Activated T-helper 1 cell treated with Interleukin-2 at 50 U/mL for 16 hours (primary cell): Measurements from ENCODE around the gene KLHL3.
A peak's percentile ranks its signal among the peaks of the same experiment; 100 is the strongest.
"Not testable (repeated sequence)": the region's sequence is repeated elsewhere in the genome, so short reads cannot be mapped to it uniquely, and the experiment has no call there.

Experiments
- DNase-seq: peaks from one replicate; pipeline ENCODE4 v3.0.0-alpha.2; 2020; ENCODE audit warnings: low read depth

The KLHL3 gene, protein sequence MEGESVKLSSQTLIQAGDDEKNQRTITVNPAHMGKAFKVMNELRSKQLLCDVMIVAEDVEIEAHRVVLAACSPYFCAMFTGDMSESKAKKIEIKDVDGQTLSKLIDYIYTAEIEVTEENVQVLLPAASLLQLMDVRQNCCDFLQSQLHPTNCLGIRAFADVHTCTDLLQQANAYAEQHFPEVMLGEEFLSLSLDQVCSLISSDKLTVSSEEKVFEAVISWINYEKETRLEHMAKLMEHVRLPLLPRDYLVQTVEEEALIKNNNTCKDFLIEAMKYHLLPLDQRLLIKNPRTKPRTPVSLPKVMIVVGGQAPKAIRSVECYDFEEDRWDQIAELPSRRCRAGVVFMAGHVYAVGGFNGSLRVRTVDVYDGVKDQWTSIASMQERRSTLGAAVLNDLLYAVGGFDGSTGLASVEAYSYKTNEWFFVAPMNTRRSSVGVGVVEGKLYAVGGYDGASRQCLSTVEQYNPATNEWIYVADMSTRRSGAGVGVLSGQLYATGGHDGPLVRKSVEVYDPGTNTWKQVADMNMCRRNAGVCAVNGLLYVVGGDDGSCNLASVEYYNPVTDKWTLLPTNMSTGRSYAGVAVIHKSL

DNA sequence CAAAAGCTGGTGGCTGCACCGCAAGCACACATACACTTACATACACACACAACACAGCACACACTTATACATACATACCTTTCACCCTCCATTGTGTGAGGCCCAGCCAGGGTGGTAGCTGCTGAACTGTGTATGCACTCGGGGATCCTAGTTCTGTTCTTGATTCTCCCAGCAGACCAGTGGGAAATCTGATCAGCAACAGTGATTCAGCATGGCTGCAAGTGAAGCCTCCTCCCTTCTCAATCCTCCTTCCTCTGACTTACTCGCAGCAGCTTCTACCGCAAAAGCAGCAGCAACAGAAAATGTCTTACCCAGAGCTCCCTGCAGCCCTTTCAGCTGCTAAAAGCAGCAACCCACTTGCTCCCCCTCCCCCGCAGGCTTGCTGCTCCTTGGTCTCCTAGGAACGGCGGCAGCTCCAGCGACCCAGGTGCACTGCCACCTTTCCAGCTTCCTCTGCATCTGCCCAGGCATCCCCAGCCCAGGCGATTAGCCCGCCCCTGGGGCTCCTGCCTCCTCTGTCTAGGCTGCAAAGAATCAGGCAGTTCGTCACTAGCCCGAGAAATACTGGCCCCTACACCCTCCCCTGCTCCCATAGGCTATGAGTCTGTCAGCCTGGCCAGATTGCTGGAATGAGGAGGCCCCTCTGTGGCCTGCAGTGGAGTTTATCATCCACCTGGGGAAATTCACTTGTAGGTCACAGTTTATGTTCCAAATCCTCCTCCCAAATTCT is at the start of gene KLHL3:
Gene KLHL3 (minus strand): TSS at position 535 of the 730 bp plus-strand sequence. CDS start 443 bp downstream, at position 92.
- DNase-seq = no peak

DNA sequence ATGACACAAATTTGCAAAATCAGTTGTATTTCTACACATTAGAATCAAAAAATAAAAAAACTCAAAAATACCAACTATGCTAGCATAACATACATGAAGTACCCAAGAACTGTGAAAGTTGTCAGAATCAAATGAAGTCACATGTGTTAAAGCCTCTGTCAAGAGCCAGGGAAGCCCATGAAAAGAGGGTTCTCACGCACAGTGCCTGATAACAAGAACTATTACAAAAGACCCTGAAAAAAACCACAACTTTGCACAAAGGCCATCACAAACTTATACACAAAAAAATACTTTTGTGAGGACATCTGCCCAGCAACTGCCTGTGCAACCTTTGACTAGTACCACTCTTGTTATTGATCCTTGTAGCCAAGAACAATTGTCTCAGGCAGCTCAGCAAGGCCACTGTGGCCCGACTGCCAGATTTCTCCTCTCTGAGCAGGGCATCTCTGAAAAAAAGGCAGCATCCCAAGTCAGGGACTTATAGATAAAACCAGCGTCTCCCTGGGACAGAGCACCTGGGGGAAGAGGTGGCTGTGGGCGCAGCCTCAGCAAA is 47.2 kb upstream of the KLHL3 start:
- DNase-seq = no peak

DNA sequence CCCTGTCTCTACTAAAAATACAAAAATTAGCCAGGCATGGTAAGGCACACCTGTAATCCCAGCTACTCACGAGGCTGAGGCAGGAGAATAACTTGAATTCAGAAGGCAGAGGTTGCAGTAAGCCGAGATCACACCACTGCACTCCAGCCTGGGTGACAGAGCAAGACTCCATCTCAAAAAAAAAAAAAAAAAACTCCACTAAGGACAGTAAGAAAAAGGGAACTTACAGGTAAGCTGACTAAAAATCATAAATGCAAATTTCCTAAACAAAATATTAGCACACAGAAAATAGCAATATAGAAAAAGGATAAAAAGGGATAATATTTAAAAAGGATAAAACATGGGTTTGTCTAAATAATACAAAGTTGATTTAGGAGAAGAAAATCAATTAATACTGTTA is 46.2 kb upstream of the KLHL3 start:
- DNase-seq = no peak

- no peak for DNase-seq
These were observed 43.1 kb upstream of the KLHL3 start for GRCh38 chr5:137778772-137779564.

DNA sequence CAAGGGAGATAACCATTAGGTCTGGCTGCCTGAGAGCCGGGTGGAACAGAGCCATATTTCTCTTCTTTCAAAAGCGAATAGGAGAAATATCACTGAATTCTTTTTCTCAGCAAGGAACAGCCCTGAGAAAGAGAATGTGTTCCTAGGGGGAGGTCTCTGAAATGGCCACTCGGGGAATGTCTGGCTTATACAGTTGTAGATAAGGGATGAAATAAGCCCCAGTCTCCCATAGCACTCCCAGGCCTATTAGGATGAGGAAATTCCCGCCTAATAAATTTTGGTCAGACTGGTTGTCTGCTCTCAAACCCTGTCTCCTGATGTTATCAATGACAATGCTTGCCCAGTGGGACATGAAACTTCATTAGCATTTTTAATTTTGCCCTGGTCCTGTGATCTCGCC is 32.0 kb upstream of the KLHL3 start:
- DNase-seq = not testable (repeated sequence)

- DNase-seq = no peak
These were observed 25.7 kb upstream of the KLHL3 start for GRCh38 chr5:137761566-137761965.

DNA sequence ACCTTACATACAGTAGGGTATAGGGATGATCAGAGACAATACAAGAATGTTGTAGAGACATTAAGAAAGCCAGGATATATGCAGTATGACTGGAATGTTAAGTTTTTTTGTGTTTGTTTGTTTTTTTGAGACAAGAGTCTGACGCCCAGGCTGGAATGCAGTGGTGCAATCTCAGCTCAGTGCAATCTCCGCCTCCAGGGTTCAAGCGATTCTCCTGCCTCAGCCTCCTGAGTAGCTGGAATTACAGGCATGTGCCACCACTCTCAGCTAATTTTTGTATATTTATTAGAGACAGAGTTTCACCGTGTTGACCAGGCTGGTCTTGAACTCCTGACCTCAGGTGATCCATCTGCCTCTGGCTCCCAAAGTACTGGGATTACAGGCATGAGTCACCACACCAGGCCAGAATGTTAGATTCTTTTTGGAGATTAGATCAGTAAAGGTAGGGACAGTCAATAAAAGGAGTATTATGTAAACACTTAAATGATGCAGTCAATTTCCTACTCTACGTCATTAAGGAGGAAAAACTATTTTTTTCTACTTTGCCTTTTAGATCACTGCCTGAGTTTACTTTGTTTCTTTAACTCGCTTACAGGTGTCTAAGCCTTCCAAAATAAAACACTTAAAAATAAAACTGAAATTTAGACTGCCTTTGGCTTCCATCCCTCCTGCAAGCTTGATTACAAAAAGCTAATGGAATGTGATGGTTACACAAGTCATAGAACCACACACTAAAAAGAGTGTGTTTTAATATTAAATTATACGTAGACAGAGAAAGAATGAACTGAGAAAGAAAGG is 25.0 kb upstream of the KLHL3 start:
- no peak for DNase-seq

GRCh38 chr5:137760294-137760693 is 24.4 kb upstream of the KLHL3 start:
- DNase-seq = no peak

- DNase-seq = no peak
These were observed 22.9 kb upstream of the KLHL3 start for GRCh38 chr5:137758715-137759306.

DNA sequence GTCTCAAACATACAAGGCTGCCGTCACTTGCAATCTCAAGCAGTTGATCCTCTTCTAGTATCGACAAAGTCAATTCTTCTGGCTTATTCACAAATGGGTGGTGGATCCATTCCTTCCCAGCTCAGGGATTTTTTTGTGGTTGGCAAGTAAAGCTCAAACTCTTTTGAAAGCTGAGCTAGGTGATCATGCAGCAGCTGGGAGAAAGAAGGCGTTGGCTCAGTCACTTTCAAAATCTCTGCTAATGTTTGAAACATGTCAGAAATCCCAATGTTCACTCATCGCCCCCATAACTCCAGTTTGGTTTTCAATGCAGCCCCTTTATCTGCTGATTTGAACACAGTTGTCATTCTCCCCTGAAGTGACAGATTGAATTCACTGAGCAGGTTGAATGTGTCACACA is 22.2 kb upstream of the KLHL3 start:
- DNase-seq = no peak

DNA sequence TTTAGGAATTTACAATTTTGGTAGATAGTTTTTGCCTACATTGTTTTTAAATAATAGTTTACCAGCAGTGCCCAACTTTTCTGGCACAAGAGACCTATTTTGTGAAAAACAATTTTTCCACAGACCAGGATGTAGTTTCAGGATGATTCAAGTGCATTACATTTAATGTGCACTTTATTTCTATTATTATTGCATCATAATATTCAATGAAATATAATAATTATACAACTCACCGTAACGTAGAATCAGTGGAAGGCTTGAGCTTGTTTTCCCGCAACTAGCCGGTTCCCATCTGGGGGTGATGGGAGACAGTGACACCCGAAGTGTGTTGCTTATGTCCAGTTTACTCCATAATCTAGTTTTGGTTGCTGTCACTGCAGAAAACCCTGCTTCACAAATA is 21.7 kb upstream of the KLHL3 start:
- DNase-seq = no peak

DNA sequence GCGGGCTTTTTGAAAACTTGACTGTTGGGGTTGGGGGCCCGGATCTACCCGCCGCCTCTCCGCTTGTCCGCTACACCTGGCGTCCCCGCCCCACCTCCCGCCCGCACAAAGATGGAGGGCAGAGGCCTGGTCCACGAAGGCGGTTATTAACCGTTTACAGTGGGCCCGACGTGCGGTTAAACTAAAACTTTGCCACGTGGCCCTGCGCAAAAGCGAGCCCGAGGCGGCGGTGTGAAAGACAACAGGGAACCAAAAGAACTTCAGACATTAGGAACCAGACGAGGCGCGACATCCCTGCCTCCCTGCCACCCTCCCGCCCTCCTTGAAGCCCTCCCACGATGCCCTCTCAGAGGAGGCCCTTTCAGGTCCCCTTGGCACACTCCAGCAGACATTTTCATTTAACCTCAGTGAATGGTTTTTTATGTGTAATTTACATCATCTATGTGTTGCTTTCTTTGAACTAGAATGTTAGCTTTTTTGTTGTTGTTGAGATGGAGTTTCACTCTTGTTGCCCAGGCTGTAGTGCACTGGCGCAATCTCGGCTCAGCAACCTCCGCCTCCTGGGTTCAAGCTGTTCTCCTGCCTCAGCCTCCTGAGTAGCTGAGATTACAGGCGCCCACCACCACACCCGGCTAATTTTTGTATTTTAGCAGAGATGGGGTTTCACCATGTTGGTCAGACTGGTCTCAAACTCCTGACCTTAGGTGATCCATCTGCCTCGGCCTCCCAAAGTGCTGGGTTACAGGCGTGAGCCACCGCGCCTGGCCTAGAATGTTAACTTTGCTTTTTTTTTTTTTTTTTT is 19.3 kb upstream of the KLHL3 start:
- DNase-seq = no peak

GRCh38 chr5:137754188-137754960 is 18.5 kb upstream of the KLHL3 start, which contains the start of gene HNRNPA0:
Gene HNRNPA0 (minus strand): TSS chr5:137754363. CDS start chr5:137754066, 297 bp downstream.
- DNase-seq = peak; percentile 96

DNA sequence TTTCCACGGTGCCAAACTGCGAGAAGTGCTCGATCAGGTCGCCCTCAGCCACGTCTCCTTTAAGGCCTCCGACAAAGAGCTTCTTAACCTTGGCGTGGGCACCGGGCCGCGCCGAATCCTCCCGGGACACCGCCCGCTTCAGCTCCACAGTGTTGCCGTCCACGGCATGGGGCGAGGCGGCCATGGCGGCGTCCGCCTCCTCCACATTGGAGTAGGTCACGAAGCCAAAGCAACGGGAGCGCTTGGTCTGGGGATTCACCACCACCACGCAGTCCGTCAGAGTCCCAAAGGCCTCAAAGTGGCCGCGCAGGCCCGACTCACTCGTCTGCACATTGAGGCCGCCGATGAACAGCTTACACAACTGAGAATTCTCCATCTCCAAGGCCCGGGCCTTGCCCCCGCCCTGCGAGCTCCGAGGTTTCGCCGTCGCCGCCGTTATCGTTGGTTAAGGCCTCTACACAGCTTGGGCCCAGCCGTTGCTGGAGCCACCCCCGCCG is 17.9 kb upstream of the KLHL3 start:
- DNase-seq = peak; percentile 22

GRCh38 chr5:137752905-137753690 is 17.2 kb upstream of the KLHL3 start:
- DNase-seq = peak; percentile 18

DNA sequence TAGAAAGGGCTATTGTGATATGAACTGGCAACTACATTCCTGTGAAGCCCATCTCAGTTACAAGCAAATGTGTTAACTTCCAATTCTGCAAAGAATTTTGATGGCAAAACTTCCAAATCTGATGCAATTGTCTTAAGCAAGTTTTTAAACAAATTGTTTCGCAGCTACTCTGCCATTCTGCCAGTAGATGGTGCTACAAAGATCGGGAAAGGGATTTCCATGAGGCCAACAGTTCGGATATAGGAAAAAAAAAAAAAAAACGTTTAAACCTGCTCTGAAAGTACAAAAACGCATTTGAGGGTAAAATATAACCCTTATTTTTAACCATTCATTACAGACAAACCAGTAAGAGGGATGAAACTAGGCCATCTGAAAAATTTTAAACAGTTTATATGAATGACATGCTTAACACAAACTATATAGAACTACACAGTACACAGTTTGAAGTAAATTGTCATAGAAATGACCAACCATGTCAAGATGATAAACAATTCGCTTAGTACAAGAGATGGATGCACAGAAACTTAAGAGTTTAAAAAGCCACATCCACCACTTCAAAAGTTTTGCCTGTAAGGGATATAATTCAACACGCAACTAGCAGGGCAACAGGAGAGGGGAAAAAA is 16.1 kb upstream of the KLHL3 start:
- DNase-seq = no peak

GRCh38 chr5:137750436-137750835 is 14.5 kb upstream of the KLHL3 start:
- no peak for DNase-seq
